SHP77 (cell line): Measurements from ENCODE around the gene CLIP2.
A peak's percentile ranks its signal among the peaks of the same experiment; 100 is the strongest.

Experiments used
- DNase-seq, 2 experiments: peaks; one replicate each; lab custom pipeline; 2025; lab: John Stamatoyannopoulos, UW

CLIP2 gene

DNA sequence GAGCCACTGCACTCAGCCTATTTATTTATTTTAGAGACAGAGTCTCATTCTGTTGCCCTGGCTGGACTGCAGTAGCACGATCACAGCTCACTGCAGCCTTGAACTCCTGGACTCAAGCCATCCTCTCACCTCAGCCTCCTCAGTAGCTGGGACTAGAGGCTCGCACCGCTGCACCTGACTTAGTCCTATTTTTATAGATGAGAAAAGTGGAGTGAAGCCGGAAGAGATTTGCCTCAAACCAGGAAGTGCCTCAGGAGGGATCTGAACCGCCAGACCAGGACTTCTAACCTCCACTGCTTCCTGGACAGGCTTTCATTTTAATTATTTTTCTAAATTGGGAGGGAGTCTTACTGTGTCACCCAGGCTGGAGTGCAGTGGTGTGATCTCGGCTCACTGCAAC is 17.5 kb upstream of the CLIP2 start:
- DNase-seq: no peak

DNA sequence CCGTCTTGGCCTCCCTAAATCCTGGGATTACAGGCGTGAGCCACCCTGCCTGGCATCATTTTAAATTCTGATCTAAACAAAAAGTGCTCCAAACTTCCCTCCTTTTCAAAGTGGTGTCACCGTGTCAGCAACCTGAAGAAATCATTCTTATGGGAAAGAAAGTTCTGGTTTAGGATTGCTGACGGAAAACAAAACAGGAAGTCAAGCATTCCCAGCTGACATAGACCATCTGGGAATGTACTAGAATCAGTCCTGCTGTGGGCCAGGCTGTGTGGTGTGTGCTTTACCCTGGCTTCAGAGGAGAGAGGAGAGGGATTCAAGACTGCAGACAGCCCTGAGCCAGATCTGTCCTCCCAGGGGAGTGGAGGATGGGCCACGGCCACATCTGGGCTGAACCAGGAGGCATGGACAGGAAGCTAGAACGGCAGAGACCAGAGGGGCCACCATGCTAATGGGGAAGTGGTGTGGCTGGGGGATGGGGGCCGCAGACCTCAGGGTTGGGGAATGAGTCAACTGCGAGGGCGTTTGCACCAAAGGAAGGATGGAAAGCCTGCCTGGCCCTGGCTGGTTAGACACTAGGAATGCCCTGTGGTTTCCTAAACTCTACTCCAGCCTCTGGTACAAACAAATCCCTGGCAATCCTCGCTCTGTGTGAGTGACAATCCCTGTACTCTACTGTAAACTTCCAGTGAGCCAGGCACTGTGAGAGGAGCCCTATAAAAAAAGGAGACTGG is 16.7 kb upstream of the CLIP2 start:
- DNase-seq: no peak

- DNase-seq: peak in 1 of 2 experiments; percentile 14
Measured at GRCh38 chr7:74275401-74275881, 13.8 kb upstream of the CLIP2 start.

DNA sequence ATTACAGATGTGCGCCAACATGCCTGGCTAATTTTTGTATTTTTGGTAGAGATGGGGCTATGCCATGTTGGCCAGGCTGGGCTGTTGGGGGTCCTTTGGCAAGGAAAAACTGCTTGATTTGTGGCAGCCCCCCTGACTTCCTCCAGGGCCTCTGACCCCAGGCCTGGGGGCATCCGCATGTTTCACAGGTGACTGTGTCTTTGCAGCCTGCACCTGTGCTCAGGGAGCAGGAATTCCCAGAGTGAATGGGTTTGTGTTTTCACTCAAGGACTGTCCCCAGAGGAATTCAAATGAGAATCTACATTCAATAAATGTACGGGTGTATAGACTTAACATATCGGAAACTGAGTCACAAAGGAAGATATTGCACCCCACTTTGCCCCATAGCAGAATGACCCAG is 11.6 kb upstream of the CLIP2 start:
- DNase-seq: no peak

DNA sequence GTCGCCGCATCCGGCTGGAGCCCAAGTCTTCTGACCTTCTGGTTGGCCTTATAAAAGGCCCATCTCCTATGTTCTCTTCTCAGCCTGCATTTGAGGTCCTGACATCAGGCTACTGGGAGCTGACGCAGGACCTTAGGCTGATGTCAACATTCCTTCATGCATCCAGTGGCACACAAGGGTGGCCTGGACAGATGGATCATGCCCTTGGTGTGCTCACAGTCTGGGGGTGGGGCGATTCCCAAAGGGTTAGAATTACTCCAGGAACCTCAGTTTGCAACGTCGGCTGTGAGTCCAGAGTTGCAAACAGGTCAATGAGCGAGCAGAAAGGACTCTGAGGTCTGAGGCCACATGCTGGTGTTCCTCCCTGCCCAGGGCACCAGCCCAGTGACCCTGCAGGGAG is 8.2 kb upstream of the CLIP2 start:
- DNase-seq: no peak

- DNase-seq: no peak
Measured at GRCh38 chr7:74282748-74283459, 6.3 kb upstream of the CLIP2 start.

- no peak for DNase-seq
Measured at GRCh38 chr7:74283858-74284447, 5.3 kb upstream of the CLIP2 start.

DNA sequence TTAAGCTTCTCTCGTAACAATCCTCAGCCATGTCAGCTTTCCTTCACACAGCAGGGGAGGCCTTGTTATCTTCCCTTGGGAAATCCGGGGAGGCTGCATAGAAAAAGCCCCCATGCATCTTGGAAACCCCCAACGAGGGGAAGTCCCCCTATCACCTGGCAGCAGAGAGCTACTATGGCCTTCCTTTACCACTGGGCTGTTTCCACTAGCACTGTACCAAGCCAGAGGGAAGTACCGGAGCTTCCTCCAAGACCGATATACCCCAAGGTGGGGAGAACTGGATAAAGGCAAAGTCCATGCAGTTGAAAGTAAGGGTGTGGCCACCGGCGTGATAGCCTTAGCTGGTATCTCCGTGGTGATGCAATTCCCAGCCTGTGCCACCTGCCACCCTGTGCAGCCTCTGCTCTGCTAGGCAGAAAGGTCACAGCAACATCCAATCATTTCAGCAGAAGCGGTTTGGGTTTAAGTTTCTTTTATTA is 4.4 kb upstream of the CLIP2 start:
- DNase-seq: peak in 1 of 2 experiments; percentile 38

GRCh38 chr7:74286131-74286530 is 3.1 kb upstream of the CLIP2 start:
- no peak for DNase-seq

GRCh38 chr7:74287303-74288033 is 1.7 kb upstream of the CLIP2 start:
- DNase-seq: no peak

DNA sequence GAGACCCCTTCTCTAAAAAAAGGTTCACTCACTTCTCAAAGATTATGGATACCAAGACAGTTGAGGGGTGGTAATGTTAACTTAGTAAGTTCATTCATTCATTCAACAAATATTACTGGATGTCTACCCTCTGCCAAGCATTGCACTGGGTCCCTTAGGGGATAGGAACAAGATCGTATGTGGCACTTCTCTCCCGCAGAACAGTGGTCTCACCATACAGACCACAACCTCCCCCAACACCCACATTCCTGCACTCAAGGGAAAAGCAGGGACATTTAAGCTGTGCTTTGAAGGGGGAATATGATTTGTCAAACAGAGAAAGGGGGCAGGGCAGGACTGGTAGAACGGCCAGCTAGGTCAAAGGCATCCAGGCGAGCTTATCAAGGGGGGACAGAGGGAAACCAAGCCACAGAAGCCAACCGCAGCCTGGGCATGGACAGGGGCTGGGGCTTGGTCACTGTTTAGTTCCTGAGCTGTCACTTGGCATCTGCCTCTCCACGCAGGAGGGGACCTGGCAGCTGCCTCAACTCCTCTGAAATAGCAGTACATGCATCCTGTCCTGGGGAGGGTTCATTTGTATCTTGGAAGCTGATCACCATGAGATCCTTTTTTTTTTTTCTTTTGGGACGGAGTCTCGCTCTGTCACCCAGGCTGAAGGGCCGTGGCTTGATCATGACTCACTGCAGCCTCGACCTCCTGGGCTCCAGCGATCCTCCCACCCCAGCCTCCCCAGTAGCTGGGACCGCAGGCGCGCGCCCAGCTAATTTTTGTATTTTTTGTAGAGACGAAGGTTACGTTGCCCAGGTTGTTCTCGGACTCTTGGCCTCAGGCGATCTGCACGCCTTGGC is 949 bp upstream of the CLIP2 start:
- no peak for DNase-seq

- DNase-seq: no peak
Measured at GRCh38 chr7:74289659-74290552, 699 bp downstream of the CLIP2 start.

GRCh38 chr7:74290553-74290950 is 1.3 kb downstream of the CLIP2 start:
- DNase-seq: no peak

GRCh38 chr7:74290981-74291441 is 1.8 kb downstream of the CLIP2 start:
- DNase-seq: no peak

DNA sequence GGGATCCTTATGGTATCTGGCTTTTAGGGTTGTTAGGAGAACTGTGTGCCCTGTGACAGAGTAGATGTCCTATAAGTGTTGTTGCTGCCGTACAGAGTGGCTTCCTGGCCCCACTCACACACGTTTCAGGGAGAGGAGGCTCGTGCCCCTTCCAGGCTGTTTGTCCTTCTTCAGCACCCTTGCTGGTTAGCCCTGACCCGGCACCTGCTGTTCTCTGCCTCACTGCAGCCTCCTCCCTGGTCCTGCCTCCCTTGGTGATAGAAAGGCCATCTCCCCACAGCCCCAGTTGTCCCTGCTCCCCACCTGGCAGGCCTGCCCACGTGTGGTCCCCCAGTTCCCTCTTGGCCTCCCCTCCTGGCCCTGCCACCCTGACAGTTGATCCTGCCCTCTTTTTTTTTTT is 2.3 kb downstream of the CLIP2 start:
- no peak for DNase-seq

DNA sequence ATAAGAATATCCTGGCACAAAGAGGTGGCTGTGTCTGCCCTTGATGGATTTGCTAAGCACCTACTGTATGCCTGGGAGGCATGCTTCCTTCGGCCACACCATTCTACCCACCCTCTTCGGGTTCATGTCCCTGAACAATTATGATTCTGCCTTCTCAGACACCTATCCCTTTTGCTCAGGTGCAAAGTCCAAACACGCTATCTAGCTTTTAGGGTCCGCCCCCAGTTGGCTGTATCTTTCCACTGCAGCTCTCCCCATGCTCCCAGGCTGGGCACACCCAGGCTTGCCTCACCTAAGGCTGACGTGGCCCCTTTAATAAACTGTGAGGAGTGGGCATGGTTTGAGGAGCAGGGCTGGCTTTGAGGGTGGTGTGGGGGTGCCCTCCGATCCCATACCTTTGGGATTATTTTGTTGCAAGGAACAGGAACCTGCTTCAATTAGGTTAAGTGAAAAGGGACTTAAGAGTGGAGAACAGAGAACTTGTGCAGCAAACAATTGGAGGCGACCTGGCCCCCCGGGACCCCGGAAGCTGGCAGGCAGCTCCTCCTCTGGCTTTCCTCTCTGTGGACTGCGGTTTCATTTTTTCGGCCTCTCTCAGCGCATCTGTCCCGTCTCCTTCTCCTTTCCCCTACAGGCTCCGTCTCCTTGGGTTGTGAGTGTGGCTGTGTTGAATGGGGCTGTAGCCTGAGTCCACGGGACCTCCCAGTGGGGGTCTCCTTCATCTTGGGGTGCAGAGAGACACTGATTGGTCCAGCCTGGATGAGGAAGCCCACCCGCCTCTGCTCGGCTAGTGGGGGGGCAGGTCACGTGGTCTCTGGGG is 3.8 kb downstream of the CLIP2 start:
- DNase-seq: no peak

DNA sequence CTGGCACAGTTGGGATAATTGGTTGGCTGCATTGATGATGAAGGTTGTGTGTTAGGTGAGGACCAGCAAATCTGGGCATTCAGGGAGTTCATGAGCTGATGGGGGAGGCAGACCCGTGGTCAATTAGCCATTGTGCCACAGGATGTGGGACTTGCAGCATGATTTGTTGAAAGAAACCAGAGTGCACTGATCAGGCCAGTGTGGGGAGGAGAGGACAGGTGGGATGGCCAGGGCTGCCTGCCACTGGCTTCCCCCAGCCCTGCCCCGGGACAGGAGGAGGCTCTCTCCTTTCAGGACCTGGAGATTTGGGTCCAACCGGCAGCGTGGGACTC is 4.3 kb downstream of the CLIP2 start:
- no peak for DNase-seq

DNA sequence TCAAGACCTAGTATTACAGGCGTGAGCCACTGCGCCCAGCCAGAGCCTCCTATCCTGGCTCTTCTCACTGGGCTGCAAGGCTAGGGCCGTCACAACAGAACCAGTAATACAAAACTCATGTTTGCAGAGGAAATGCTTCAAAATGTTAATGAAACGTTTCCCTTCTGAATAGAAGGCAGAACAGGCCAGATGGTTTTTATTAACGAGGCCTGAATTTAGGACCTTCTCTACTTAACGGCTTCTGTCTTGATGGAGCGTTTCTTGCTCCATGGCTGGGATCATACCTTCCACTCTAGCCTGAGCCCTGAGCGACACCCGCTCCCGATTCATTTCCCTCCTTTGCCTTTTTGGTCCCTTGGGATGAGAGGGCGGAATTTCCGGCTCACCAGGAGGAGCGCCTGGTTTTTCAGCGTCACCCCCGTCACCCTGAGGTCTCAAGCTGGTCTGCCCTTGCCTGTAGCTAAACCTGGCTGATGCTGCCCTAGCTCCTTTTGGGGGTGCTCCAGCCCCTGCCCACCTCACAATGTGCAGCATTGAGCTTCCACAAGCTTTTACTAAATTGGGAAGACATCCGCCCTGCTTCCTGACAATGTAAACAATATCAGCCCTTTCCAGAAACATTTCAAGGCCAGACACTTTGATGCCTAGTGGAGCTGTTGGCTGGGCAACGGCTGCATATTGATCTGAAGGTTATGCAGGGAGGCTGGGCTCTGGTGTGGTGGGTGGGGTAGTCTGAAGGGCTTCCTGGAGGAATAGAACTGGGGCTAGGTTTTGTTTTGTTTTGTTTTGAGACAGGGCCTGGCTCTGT is 5.2 kb downstream of the CLIP2 start:
- no peak for DNase-seq
